HAP-1 (cell line): ENCODE data around the gene DDX52.
A peak's percentile ranks its signal among the peaks of the same experiment; 100 is the strongest.
"Not testable (repeated sequence)": the region's sequence is repeated elsewhere in the genome, so short reads cannot be mapped to it uniquely, and the experiment has no call there.

Experiments
- DNase-seq, 2 experiments: peaks; one replicate each; pipeline ENCODE4 v3.0.0-alpha.2; 2016 to 2020; ENCODE audit warnings: low spot score in 2 of 2
- H3K27me3 ChIP-seq: fragments of 250-450 bp; sonication (Bioruptor Pico); 2 replicates; pipeline ENCODE4 v1.5.1; 2020; ENCODE audit warnings: low read depth, mild to moderate bottlenecking, moderate library complexity
- H3K36me3 ChIP-seq: fragments of 250-450 bp; sonication (Bioruptor Pico); replicated peaks from 2 replicates; pipeline ENCODE4 v1.5.1; 2020; ENCODE audit warnings: mild to moderate bottlenecking
- H3K4me1 ChIP-seq: fragments of 250-450 bp; sonication (Bioruptor Pico); 2 replicates; pipeline ENCODE4 v1.5.1; 2020; ENCODE audit warnings: mild to moderate bottlenecking
- H3K4me3 ChIP-seq: fragments of 250-450 bp; sonication (Bioruptor Pico); 2 replicates; pipeline ENCODE4 v1.5.1; 2020; ENCODE audit warnings: mild to moderate bottlenecking, moderate library complexity
- H3K9me3 ChIP-seq: fragments of 250-450 bp; sonication (Bioruptor Pico); 2 replicates; pipeline ENCODE4 v1.5.1; 2020; ENCODE audit warnings: mild to moderate bottlenecking, moderate library complexity
- in situ Hi-C: fragments of 300-500 bp; cut with MboI; formaldehyde crosslinking; loops from 3 replicates; pipeline ENCODE4 v1.14.3; 2020; ENCODE audit warnings: low sequenced_read_pairs, inconsistent platforms, mixed read lengths

DDX52 gene

DNA sequence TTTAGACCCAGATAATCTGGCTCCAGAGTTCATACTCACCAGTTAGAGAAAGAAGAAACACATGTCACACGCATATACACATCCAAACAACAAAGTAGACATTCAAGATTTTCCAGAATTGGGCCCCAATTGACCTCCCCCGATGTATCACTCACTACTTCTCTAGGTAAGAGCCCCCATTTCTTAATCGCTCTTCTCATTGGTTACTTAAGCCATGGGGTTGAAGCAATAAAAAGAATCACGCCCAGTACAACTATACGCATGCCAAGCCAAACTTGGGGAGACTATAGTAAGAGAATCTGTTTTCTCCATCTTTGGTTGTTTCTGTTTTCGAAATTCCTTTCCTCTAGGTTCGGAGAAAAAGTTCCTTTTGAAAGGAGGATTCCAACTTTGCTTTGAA is 565 bp downstream of the DDX52 start:
- peak overlapping the region; percentile 88 for H3K4me3 ChIP-seq
- peaks cover 6% of the 10 kb centered on the region for H3K4me1 ChIP-seq
- H3K27me3 ChIP-seq: peaks cover 33% of the 10 kb centered on the region
- in situ Hi-C loops: no loop called here
- H3K9me3 ChIP-seq: no peaks in the 10 kb centered on the region
- peaks cover 23% of the 10 kb centered on the region for H3K36me3 ChIP-seq
- DNase-seq: no peak

DNA sequence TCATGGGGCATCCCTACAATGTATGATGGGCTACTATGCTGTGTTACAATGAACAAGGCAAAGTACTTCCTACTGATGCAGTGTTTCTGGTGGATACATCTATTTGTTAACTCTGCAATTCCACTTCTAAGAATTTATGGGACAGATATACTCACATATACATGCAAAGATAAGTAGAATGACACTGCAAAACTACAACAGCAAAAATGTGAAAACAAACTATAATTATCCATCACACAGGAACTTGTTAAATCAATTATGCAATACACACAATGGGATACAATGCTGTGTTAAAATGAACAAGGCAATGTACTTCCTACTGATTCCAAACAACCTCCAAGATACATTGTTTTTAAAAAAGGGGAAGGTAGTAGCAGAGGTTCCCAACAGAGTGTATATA is 3.2 kb downstream of the DDX52 start:
- Histone ChIP-seq H3K27me3 (peaks cover 14% of the 10 kb centered on the region), H3K36me3 (peaks cover 44% of the 10 kb centered on the region), H3K4me3 (no peak overlapping the region), H3K4me1 (peaks cover 6% of the 10 kb centered on the region), H3K9me3 (no peaks in the 10 kb centered on the region)
- in situ Hi-C loops: no loop called here
- DNase-seq: no peak

DNA sequence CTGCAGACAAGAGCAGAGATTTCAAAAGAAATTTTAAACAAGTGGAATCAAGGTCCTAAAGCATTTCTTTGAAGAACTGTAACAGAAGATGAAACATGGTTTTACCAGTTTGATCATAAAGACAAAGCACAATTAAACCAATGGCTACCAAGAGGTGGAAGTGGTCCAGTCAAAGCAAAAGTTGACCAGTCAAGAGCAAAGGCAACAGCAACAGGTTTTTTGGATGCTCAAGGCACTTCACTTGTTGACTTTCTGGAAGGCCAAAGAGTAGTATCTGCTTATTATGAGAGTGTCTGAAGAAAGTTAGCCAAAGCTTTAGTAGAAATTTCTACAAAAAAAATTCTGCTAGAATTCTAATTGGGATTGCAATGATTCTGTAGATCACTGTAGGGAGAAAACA is 5.3 kb downstream of the DDX52 start:
- H3K27me3 ChIP-seq: no peaks in the 10 kb centered on the region
- H3K4me1 ChIP-seq: peaks cover 6% of the 10 kb centered on the region; the same call in 1 of the 2 replicates
- no peak for DNase-seq
- in situ Hi-C loops: no loop called here
- H3K4me3 ChIP-seq: no peak overlapping the region
- peaks cover 42% of the 10 kb centered on the region for H3K36me3 ChIP-seq
- no peaks in the 10 kb centered on the region for H3K9me3 ChIP-seq

DNA sequence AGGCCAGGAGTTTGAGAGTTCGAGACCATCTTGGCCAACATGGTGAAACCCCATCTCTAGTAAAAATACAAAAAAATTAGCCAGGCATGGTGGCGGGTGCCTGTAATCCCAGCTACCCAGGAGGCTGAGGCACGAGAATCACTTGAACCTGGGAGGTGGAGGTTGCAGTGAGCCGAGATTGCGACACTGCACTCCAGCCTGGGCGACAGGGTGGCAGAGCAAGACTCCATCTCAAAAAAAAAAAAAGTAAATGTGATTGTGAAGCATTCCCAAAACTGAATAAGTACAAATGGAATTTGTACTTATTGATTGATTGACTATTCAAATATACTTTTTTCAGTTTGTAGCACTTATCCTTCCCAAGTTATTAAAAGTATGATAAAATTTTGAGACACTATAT is 26.8 kb downstream of the DDX52 start:
- H3K4me1 ChIP-seq, in situ Hi-C loops, H3K27me3 ChIP-seq, DNase-seq, H3K4me3 ChIP-seq, H3K9me3 ChIP-seq: not testable (repeated sequence)
- H3K36me3 ChIP-seq: peaks cover 52% of the 10 kb centered on the region

DNA sequence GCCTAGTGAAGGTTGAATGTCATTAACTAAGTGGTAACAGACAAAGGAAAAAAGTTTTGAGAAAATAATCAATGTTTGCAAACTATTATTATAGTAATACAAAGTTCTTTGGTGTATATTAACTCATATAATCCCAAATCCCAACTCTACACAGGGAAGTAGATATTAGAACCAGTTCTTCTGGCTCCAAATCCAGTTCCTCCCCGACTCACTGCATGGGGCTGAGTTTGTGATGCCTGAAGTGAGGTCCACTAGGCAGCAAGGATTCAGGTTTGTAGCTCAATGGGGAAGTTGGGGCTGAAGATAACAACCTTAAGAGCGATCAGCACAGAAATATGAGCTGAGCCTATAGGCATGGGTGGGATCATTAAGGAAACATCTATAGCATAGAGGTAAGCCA is 28.4 kb downstream of the DDX52 start:
- Histone ChIP-seq H3K4me1 (no peaks in the 10 kb centered on the region; the same call in none of the 2 replicates), H3K27me3 (no peaks in the 10 kb centered on the region), H3K4me3 (no peak overlapping the region), H3K36me3 (peaks cover 36% of the 10 kb centered on the region), H3K9me3 (no peaks in the 10 kb centered on the region)
- no peak for DNase-seq
- in situ Hi-C loops: no loop called here

DNA sequence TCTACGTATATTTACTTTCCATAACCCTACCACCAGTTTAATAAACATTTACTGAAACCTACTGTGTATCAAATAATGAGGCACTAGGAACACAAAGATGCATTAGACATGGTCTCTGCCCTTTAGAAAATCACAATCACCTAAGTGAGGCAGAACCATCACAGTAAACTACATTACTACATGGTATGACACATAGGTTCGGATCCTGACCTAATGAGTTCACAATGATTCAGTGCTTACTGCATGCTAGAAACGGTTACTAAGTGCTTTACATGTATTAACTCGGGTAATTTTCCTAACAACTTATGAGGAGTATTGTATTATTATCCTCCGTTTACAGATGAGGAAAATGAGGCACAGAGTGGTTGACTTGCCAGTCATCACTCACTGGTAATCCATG is 28.9 kb downstream of the DDX52 start:
- no peak overlapping the region for H3K4me3 ChIP-seq
- H3K9me3 ChIP-seq: no peaks in the 10 kb centered on the region
- H3K36me3 ChIP-seq: peaks cover 33% of the 10 kb centered on the region
- H3K4me1 ChIP-seq: no peaks in the 10 kb centered on the region; the same call in none of the 2 replicates
- in situ Hi-C loops: no loop called here
- H3K27me3 ChIP-seq: no peaks in the 10 kb centered on the region
- no peak for DNase-seq

DNA sequence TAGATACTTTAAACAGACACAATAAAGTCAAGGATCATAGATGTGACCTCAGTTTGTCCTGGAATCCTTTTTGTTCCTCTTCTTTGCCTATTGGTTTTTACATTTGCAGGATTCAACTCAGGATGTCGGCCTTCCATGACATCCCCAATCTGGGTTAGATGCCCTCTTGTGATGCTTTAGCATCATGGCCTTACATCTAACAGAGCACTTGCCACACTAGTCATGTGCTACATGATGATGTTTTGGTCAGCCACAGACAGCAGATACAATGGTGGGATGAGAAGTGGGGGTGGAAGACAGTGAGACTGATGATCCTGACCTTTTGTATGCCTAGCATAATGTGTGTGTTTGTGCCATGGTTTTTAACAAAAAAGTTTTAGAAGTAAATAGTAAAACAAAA is 32.3 kb downstream of the DDX52 start:
- no peak overlapping the region for H3K4me3 ChIP-seq
- in situ Hi-C loops: no loop called here
- no peak for DNase-seq
- peaks cover 16% of the 10 kb centered on the region; the same call in 1 of the 2 replicates for H3K36me3 ChIP-seq
- H3K9me3 ChIP-seq: no peaks in the 10 kb centered on the region
- H3K27me3 ChIP-seq: no peaks in the 10 kb centered on the region
- peaks cover 3% of the 10 kb centered on the region for H3K4me1 ChIP-seq

DNA sequence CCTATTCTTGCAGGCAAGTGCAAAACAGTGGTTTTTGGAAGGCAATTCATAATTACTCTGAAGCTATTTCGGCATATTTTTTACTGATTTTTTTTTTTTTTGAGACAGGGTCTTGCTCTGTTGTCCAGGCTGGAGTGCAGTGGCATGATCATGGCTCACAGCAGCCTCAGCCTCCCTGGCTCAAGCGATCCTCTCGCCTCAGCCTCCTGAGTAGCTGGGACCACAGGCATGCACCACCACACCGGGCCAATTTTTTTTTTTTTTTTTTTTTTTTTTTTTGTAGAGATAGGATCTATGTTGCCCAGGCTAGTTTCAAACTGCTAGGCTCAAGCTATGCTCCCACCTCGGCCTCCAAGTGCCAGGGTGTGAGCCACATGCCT is 33.2 kb downstream of the DDX52 start:
- Histone ChIP-seq H3K4me3 (peak overlapping the region; percentile 68), H3K36me3 (peaks cover 16% of the 10 kb centered on the region; the same call in 1 of the 2 replicates)
- H3K9me3 ChIP-seq, DNase-seq, in situ Hi-C loops, H3K27me3 ChIP-seq, H3K4me1 ChIP-seq: not testable (repeated sequence)

DNA sequence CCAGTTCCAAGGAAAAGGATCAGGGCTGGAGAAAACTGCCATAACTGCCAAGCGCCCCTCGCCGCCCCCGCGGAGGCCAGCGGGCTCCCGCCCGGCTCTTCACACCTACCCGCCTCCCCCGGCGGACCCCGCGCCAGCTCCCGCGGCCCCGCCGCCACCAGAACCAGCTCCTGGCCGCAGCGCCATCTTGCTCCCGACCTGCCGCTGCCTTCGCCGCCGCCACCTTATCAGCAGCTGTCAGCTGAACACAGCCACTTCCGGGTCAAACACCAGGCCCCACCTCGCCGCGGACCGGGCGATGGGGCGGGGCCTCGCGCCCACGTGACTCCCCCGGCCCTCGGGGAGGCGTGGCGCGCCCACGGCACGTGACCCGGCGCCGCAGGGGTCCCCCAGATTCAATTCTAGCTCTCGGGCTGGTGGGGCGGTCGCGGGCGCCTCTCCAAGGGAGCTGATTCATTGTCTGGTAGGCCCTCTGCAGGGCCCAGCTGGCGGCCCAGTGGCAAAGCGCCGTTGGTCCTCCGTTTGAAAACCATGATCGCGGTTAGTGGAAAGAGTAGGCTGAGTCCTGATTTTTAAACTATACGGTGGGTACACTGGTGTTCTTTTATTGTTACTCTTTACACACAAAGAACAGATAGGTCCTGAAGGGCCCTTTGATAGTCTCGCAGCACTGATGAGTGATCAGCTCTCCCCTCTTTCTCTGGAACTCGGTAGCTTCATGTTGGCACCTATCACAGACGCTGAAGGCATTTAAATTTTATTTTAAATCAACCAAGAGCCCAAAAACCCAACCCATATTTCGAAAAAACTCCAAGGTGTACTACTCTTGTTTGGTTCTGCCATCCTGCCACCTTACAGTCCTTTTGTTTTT is 33.8 kb downstream of the DDX52 start, which contains the start of gene SYNRG:
Gene SYNRG (minus strand): TSS at position 249 of the 871 bp plus-strand sequence. CDS start 63 bp downstream, at position 186.
- Histone ChIP-seq H3K9me3 (no peaks in the 10 kb centered on the region), H3K4me1 (peaks cover 16% of the 10 kb centered on the region), H3K27me3 (no peaks in the 10 kb centered on the region), H3K36me3 (peaks cover 15% of the 10 kb centered on the region; the same call in 1 of the 2 replicates), H3K4me3 (peak within 1 kb of the TSS; percentile 68)
- peak; percentile 89 to 97 for DNase-seq
- in situ Hi-C loops: no loop called here

DNA sequence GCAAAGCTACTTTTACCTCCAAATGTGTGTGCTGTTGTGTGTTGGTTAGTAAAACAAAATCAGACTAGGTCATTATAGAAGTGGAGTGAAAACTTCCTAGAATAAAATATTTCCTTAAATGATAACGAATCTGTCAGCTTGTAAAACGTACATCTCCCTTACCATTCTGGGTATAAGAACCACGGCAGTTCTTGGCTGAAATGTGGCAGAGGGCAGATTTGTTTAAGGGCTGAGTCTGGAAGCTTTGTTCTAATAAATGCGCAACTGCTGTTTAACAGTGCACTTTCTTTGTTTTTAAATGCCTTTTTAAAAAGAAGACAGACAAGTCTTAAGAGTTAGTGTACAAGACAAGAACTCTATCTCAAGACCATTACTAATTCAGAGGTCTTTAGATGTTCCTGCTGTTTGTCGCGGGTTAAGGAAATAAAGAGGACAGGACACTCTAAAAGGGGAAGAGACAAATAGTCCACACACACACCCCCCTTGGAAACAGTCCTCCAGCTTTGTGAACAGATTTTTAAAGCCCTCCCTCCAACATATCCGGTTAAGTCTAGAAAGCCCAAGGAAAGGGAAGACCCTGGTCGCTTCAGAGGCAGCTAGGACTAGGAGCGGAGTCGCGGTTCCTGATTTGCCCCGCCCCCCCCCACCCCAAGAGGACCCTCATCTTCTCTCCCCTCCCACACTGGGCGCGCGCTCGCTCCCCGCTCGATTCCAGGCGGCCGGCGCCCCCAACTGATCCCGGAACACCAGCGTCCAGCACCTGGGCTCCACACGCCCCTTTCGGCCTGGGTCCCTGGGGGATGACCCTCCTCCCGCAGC is 34.7 kb downstream of the DDX52 start:
- peaks cover 7% of the 10 kb centered on the region; the same call in 1 of the 2 replicates for H3K36me3 ChIP-seq
- peak overlapping the region; percentile 68 for H3K4me3 ChIP-seq
- peaks cover 3% of the 10 kb centered on the region for H3K9me3 ChIP-seq
- DNase-seq: peak; percentile 50 to 77
- H3K4me1 ChIP-seq: peaks cover 24% of the 10 kb centered on the region
- in situ Hi-C loops: no loop called here
- H3K27me3 ChIP-seq: no peaks in the 10 kb centered on the region

DNA sequence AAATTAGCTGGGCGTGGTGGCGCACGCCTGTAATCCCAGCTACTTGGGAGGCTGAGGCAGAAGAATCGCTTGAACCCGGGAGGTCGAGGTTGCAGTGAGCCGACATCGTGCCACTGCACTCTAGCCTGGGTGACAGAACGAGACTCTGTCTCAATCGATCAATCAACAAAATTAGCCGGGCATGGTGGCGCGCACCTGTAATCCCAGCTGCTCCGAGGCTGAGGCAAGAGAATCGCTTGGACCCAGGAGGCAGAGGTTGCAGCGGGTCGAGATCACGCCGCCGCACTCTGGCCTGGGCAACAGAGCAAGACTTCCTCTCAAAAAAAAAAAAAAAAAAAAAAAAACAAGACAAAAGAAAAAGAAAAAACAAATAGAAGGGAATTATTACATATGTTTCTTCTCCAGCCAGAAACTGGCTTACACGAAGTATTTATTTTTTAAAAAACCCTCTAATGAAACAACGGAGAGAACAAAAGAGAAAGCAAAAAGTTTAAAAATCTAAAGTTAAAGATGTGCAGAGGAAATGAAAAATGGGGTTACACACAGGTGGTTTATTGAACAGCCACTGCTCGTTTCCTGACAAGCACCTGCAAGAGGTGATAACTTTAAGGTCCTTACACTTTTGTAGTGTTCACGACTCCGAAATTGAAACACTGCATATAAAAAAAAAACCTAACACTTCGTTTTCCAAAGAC is 35.5 kb downstream of the DDX52 start:
- H3K4me1 ChIP-seq: peaks cover 24% of the 10 kb centered on the region
- H3K4me3 ChIP-seq: peak overlapping the region; percentile 68
- in situ Hi-C loops: no loop called here
- H3K9me3 ChIP-seq: peaks cover 6% of the 10 kb centered on the region
- H3K36me3 ChIP-seq: peaks cover 5% of the 10 kb centered on the region; the same call in 1 of the 2 replicates
- no peak for DNase-seq
- no peaks in the 10 kb centered on the region for H3K27me3 ChIP-seq

DNA sequence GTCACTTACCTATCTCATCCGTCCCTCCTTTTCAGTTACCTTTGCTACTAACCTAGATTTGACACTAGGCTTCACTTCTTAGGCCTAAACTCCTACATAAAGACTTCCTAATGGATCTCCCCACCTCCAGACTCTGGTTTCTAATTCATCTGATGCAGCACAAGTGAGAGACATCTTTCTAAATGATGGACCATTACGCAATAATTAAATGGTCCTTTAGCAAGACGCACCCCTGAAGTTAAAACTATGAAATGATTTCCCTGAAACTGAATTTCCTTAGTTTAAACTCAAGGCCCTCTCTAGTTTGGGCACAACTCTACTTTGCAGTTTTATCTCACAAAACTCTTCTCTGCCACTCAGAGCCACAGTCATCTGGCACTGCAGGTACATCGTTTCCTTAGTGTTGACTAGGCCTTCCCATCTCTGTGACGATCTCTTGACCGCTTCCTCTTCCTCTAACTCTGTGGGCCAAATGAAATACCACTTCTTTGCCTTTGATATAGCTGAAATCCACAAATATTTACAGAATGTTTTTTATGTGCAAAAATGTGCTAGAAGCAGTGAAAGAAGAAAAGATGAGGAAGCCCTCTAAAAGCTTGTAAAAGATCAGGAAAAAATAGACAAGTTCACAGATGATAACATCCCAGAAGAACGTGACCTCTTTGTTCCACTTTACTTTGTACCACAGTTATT is 37.3 kb downstream of the DDX52 start:
- Histone ChIP-seq H3K9me3 (peaks cover 6% of the 10 kb centered on the region), H3K4me3 (no peak overlapping the region), H3K36me3 (0 out of 2 replicates have a peak, but pooled peaks cover 5% of the 10 kb centered on the region), H3K4me1 (peaks cover 24% of the 10 kb centered on the region), H3K27me3 (no peaks in the 10 kb centered on the region)
- no peak for DNase-seq
- in situ Hi-C loops: no loop called here

DNA sequence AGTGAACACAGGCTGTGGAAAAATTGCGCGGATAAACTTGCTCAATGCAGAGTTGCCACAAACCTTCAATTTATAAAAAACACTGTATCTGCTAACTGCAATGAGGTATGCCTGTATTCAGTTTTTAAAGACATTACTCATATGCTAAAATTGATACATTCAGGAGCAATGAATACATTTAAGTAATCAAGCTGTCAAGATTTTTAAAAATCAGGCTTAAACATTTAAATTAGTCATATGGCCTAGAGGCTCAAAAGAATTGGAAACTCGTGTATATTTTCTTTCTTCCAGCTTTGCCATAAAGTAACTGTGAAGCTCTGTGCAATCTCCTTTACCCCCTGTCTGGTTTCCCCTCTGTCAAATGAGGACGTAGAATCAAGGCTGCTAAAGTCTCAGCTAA is 38.2 kb downstream of the DDX52 start:
- no peak for DNase-seq
- Histone ChIP-seq H3K27me3 (no peaks in the 10 kb centered on the region), H3K4me1 (peaks cover 24% of the 10 kb centered on the region), H3K9me3 (peaks cover 6% of the 10 kb centered on the region), H3K4me3 (no peak overlapping the region), H3K36me3 (0 out of 2 replicates have a peak, but pooled peaks cover 5% of the 10 kb centered on the region)
- in situ Hi-C loops: no loop called here
